Medulla oblongata (tissue), 1 donor: Measurements from ENCODE around the gene CYFIP2.
A peak's percentile ranks its signal among the peaks of the same experiment; 100 is the strongest.

ENCODE experiments used
- DNase-seq: peaks from one replicate; pipeline ENCODE4 v3.0.0-alpha.2; 2015; ENCODE audit errors: extremely low spot score

CYFIP2 gene

GRCh38 chr5:157324237-157324636 is 58.3 kb downstream of the CYFIP2 start:
- DNase-seq: no peak

DNA sequence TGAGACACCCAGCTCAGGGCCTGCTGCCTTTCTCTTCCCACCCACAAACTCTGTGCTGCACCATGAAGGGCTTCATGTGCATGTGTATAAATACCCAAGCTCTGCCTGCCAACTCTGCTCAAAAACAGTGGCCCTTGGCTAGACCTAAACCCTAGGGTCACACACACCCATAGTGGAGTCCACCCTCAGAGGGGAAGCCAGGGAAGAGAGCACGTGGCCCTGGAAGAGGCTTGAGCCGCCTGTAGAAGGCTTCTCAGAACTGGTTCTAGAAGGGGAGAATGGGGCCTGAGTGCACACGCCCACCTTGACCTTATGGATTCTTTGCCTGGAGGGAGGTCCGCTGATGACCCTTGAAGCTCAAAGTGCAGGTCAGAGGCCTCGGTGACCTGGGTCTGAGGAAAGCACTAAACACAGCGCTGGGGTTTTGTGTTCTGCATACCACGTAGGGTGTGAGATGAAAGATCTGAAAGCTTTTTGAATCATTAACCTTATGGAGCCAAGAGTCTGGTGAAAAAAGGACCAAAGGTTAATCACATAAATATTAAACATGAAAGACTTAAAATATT is 60.6 kb downstream of the CYFIP2 start:
- no peak for DNase-seq

DNA sequence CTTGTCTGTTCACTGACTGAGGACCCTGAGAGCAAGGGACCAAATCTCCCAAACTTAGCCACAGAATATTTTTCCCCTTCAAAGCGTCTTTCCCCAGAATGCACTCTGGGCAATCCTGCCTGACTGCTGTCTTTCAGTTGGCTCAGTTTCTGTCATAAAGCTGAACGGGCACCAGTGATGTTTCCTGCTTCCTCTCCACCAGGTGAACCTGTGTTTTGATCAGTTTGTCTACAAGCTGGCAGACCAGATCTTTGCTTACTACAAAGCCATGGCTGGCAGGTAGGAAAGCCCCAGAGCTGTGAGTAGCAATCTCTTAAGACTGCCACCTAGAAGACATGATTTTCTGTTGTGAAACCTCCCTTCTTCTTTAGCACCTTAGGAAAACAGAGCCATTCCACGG is 61.8 kb downstream of the CYFIP2 start:
- no peak for DNase-seq

- DNase-seq: peak; percentile 89
Measured at GRCh38 chr5:157328277-157328912, 62.5 kb downstream of the CYFIP2 start.

- DNase-seq: no peak
Measured at GRCh38 chr5:157331807-157332206, 65.9 kb downstream of the CYFIP2 start.

- no peak for DNase-seq
Measured at GRCh38 chr5:157335534-157336422, 69.9 kb downstream of the CYFIP2 start.

DNA sequence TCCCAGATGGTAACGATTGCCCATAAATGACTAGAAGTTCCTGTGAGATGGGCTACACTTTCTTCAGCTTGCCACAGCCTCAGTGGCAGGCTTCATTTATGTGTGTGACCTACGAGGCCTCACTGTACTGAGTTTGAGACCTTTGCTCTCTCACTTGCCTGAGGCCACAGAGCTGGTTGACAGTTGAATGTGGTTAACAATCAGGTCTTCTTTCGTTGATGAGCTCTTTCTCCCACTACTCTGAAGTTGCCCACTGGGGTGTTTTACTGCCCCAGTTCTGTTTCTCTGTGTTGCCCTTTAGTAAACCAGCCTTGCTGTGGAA is 70.5 kb downstream of the CYFIP2 start:
- DNase-seq: no peak

- no peak for DNase-seq
Measured at GRCh38 chr5:157339409-157339808, 73.5 kb downstream of the CYFIP2 start.

GRCh38 chr5:157342822-157343402 is 77.0 kb downstream of the CYFIP2 start:
- DNase-seq: no peak

- peak; percentile 56 for DNase-seq
Measured at GRCh38 chr5:157343842-157344790, 78.2 kb downstream of the CYFIP2 start.

GRCh38 chr5:157345067-157345466 is 79.1 kb downstream of the CYFIP2 start:
- no peak for DNase-seq

- DNase-seq: no peak
Measured at GRCh38 chr5:157345485-157345884, 79.6 kb downstream of the CYFIP2 start.

- no peak for DNase-seq
Measured at GRCh38 chr5:157347301-157348048, 81.6 kb downstream of the CYFIP2 start.

DNA sequence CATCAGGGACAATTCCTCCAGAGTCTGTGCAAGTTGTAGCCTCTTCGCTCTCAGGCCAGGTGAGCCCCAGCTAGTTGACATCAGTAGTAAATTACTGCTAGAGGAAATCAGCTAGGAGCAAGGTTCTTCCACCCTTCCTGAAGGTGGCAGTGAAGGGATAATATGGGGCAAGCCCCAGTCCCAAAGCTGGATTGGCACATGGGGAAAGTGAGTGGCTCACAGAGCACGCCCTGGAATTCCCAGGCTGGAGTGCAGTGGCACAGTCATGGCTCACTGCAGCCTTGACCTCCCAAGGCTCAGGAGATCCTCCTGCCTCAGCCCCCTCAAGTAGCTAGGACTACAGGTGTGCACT is 82.1 kb downstream of the CYFIP2 start:
- DNase-seq: no peak

- DNase-seq: no peak
Measured at GRCh38 chr5:157350939-157351801, 85.2 kb downstream of the CYFIP2 start.

GRCh38 chr5:157351802-157352092 is 85.8 kb downstream of the CYFIP2 start:
- DNase-seq: no peak

GRCh38 chr5:157352756-157353340 is 86.9 kb downstream of the CYFIP2 start:
- DNase-seq: no peak

DNA sequence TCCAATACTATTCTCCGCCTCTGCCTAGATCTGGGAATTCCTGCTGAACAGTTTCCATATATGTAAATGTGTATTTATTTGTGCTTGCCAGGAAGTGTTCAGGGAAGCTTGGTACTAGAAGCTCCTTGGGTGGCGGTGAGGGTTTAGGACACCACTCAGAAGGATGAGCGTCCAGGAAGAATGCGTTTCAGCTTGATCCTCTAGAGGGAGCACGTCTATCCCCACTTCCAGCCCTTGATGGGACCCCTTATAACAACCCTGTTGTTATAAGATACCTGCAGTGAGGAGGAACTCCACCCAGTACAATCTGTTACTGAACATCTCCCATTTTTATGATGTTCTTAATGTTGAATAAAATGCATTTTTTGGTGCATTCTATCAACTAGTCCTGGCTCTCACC is 88.9 kb downstream of the CYFIP2 start:
- DNase-seq: no peak

DNA sequence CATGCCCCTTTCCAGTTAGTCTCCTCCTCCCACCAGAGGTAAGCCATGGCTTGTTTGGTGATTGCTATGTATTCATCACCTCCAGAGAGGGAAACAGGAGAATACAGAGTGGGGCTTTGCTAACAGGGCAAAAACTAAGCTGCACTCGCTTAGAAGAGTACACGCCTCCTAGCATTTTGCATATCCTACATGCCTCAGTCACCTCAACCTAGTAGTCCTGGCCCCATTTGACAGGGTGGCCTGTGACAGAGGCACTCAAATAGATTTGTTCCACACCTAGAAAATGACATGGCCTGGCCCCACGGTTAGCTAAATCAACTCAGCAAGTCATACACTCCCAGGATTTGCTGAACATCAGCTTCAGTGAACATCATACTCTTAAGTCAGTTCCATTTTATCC is 90.7 kb downstream of the CYFIP2 start:
- no peak for DNase-seq

DNA sequence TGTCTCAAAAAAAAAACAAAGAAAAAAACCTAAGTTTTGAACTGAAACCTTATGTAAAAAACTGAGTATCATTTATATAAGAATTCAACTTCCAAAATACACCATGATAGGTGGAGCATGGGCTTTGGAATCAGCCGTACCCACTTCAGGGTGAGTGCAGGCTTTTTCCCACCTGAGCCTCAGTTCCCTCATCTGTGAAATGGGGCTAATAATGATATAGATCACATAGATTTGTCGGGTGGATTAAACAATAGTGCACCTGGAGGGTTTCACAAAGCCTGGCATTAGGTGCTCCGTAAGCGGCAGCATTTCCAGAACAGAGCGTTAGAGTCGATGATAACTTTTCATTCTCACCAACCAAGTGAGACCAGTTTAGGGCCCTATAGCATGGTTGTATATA is 91.9 kb downstream of the CYFIP2 start:
- DNase-seq: no peak
